ENCODE data around the gene EYA2.

GRCh38 chr20:47161411-47161810 lies 266.8 kb downstream of the EYA2 start:
- TF ChIP-seq CREB5 (CRISPR knock-in tag; IDR thresholded peaks at IDR 0.05; ENCODE audit: low read depth), result no peak
- no peak for TF ChIP-seq TCF4 (CRISPR knock-in tag; IDR thresholded peaks at IDR 0.05; ENCODE audit: borderline replicate concordance)
- no peak for TF ChIP-seq ZNF8 (CRISPR knock-in tag; IDR thresholded peaks at IDR 0.05)
- no peak for TF ChIP-seq ZNF70 (CRISPR knock-in tag; IDR thresholded peaks at IDR 0.05)
- TF ChIP-seq ZFP30 (CRISPR knock-in tag; IDR thresholded peaks at IDR 0.05), result no peak
- no peak for TF ChIP-seq PATZ1 (CRISPR knock-in tag; IDR thresholded peaks at IDR 0.05; ENCODE audit: borderline replicate concordance)
- TF ChIP-seq ZNF565 (CRISPR knock-in tag; conservative IDR thresholded peaks at IDR 0.05; ENCODE audit: low read depth), result no peak
- no peak for TF ChIP-seq SNAI2 (CRISPR knock-in tag; IDR thresholded peaks at IDR 0.05)
- TF ChIP-seq GLIS3 (CRISPR knock-in tag; IDR thresholded peaks at IDR 0.05), result no peak
- no peak for TF ChIP-seq ARNTL (CRISPR knock-in tag; IDR thresholded peaks at IDR 0.05; ENCODE audit: borderline replicate concordance, low read depth)
- no peak for TF ChIP-seq CSRNP3 (CRISPR knock-in tag; IDR thresholded peaks at IDR 0.05)
- TF ChIP-seq RARB (CRISPR knock-in tag; IDR thresholded peaks at IDR 0.05), result no peak

Measured in SK-N-SH treated with all-trans-retinoic acid at 6 μM for 48 hours (cell line).